HEK293 (cell line): ENCODE data around the gene ACOT8.

Experiments
- EGR2 ChIP-seq: fragments of 450-650 bp; formaldehyde crosslinking; IDR thresholded peaks from 2 replicates; pipeline ENCODE4 v1.5.1; 2016; ENCODE audit warnings: low read depth, missing biosample characterization, missing genetic modification characterization
- GLIS1 ChIP-seq: fragments of 450-650 bp; formaldehyde crosslinking; IDR thresholded peaks from 2 replicates; pipeline ENCODE4 v1.5.1; 2016; ENCODE audit warnings: missing biosample characterization, missing genetic modification characterization
- GLIS2 ChIP-seq: fragments of 450-650 bp; formaldehyde crosslinking; IDR thresholded peaks from 2 replicates; pipeline ENCODE4 v1.5.1; 2016; ENCODE audit warnings: missing biosample characterization, missing genetic modification characterization
- HOXC10 ChIP-seq: sonication (generic); formaldehyde crosslinking; IDR thresholded peaks from 2 replicates; pipeline ENCODE4 v1.8.1; 2023; ENCODE audit warnings: mild to moderate bottlenecking, missing genetic modification reagents
- KLF1 ChIP-seq: fragments of 450-650 bp; formaldehyde crosslinking; IDR thresholded peaks from 2 replicates; pipeline ENCODE4 v1.5.1; 2016; ENCODE audit warnings: missing biosample characterization, missing genetic modification characterization
- MEIS1 ChIP-seq: sonication (generic); formaldehyde crosslinking; IDR thresholded peaks from 2 replicates; pipeline ENCODE4 v1.8.1; 2022; ENCODE audit warnings: missing genetic modification reagents, mild to moderate bottlenecking, borderline replicate concordance
- SP2 ChIP-seq: fragments of 450-650 bp; formaldehyde crosslinking; IDR thresholded peaks from 2 replicates; pipeline ENCODE4 v1.5.1; 2016; ENCODE audit warnings: missing biosample characterization, missing genetic modification characterization
- ZBTB17 ChIP-seq: fragments of 450-650 bp; formaldehyde crosslinking; IDR thresholded peaks from 2 replicates; pipeline ENCODE4 v1.5.1; 2016; ENCODE audit warnings: missing biosample characterization, missing genetic modification characterization
- ZBTB21 ChIP-seq: fragments of 450-650 bp; formaldehyde crosslinking; IDR thresholded peaks from 2 replicates; pipeline ENCODE4 v1.5.1; 2017; ENCODE audit warnings: missing biosample characterization, missing genetic modification characterization
- ZBTB26 ChIP-seq: fragments of 450-650 bp; formaldehyde crosslinking; optimal IDR thresholded peaks from 2 replicates; pipeline ENCODE3; 2016; ENCODE audit warnings: missing biosample characterization, mild to moderate bottlenecking, missing genetic modification characterization
- ZBTB8A ChIP-seq: fragments of 450-650 bp; formaldehyde crosslinking; IDR thresholded peaks from 2 replicates; pipeline ENCODE4 v1.5.1; 2016; ENCODE audit warnings: missing biosample characterization, missing genetic modification characterization
- ZNF19 ChIP-seq: fragments of 450-650 bp; formaldehyde crosslinking; IDR thresholded peaks from 2 replicates; pipeline ENCODE4; 2016; ENCODE audit warnings: missing biosample characterization, missing genetic modification characterization, low read depth
- ZNF202 ChIP-seq: fragments of 450-650 bp; formaldehyde crosslinking; IDR thresholded peaks from 2 replicates; pipeline ENCODE4 v1.5.1; 2016; ENCODE audit warnings: missing biosample characterization, missing genetic modification characterization, borderline replicate concordance
- ZNF214 ChIP-seq: fragments of 450-650 bp; formaldehyde crosslinking; IDR thresholded peaks from 2 replicates; pipeline ENCODE4 v1.5.1; 2017; ENCODE audit warnings: missing biosample characterization, mild to moderate bottlenecking, missing genetic modification characterization, borderline replicate concordance
- ZNF221 ChIP-seq: fragments of 450-650 bp; formaldehyde crosslinking; IDR thresholded peaks from 2 replicates; pipeline ENCODE4 v1.5.1; 2017; ENCODE audit warnings: missing biosample characterization, missing genetic modification characterization, borderline replicate concordance
- ZNF24 ChIP-seq: fragments of 450-650 bp; formaldehyde crosslinking; IDR thresholded peaks from 2 replicates; pipeline ENCODE4 v1.5.1; 2016; ENCODE audit warnings: missing biosample characterization, missing genetic modification characterization
- ZNF350 ChIP-seq: fragments of 450-650 bp; formaldehyde crosslinking; IDR thresholded peaks from 2 replicates; pipeline ENCODE4 v1.5.0; 2017; ENCODE audit warnings: missing biosample characterization, mild to moderate bottlenecking, missing genetic modification characterization
- ZNF37A ChIP-seq: fragments of 450-650 bp; IDR thresholded peaks from 2 replicates; pipeline ENCODE4 v1.5.1; 2018; ENCODE audit warnings: missing biosample characterization, missing genetic modification characterization
- ZNF473 ChIP-seq: fragments of 450-650 bp; formaldehyde crosslinking; IDR thresholded peaks from 2 replicates; pipeline ENCODE4 v1.5.1; 2017; ENCODE audit warnings: missing biosample characterization, missing genetic modification characterization
- ZNF501 ChIP-seq: fragments of 450-650 bp; formaldehyde crosslinking; IDR thresholded peaks from 2 replicates; pipeline ENCODE4 v1.5.1; 2016; ENCODE audit warnings: missing biosample characterization, missing genetic modification characterization
- ZNF510 ChIP-seq: fragments of 450-650 bp; formaldehyde crosslinking; IDR thresholded peaks from 2 replicates; pipeline ENCODE4 v1.5.1; 2018; ENCODE audit warnings: mild to moderate bottlenecking, missing genetic modification characterization, missing biosample characterization; ENCODE audit not compliant: insufficient replicate concordance
- ZNF544 ChIP-seq: fragments of 450-650 bp; formaldehyde crosslinking; IDR thresholded peaks from 2 replicates; pipeline ENCODE4 v1.5.0; 2017; ENCODE audit warnings: missing biosample characterization, missing genetic modification characterization
- ZNF561 ChIP-seq: fragments of 450-650 bp; IDR thresholded peaks from 2 replicates; pipeline ENCODE4 v1.5.1; 2018; ENCODE audit warnings: missing biosample characterization, missing genetic modification characterization, borderline replicate concordance
- ZNF621 ChIP-seq: fragments of 450-650 bp; formaldehyde crosslinking; IDR thresholded peaks from 2 replicates; pipeline ENCODE4 v1.5.1; 2017; ENCODE audit warnings: missing biosample characterization, missing genetic modification characterization
- ZNF623 ChIP-seq: fragments of 450-650 bp; formaldehyde crosslinking; IDR thresholded peaks from 2 replicates; pipeline ENCODE4 v1.5.1; 2016; ENCODE audit warnings: missing biosample characterization, missing genetic modification characterization
- ZNF624 ChIP-seq: fragments of 450-650 bp; formaldehyde crosslinking; IDR thresholded peaks from 2 replicates; pipeline ENCODE4 v1.5.1; 2017; ENCODE audit warnings: missing biosample characterization, missing genetic modification characterization
- ZNF658 ChIP-seq: fragments of 450-650 bp; formaldehyde crosslinking; IDR thresholded peaks from 2 replicates; pipeline ENCODE4; 2016; ENCODE audit warnings: missing biosample characterization, missing genetic modification characterization
- ZNF76 ChIP-seq: fragments of 450-650 bp; formaldehyde crosslinking; IDR thresholded peaks from 2 replicates; pipeline ENCODE4; 2016; ENCODE audit warnings: low read depth, missing biosample characterization, missing genetic modification characterization, borderline replicate concordance
- ZNF791 ChIP-seq: fragments of 450-650 bp; formaldehyde crosslinking; IDR thresholded peaks from 2 replicates; pipeline ENCODE4 v1.5.1; 2016; ENCODE audit warnings: missing biosample characterization, missing genetic modification characterization
- ZNF792 ChIP-seq: fragments of 450-650 bp; formaldehyde crosslinking; IDR thresholded peaks from 2 replicates; pipeline ENCODE4 v1.5.1; 2016; ENCODE audit warnings: missing biosample characterization, missing genetic modification characterization
- ZNF837 ChIP-seq: fragments of 450-650 bp; formaldehyde crosslinking; IDR thresholded peaks from 2 replicates; pipeline ENCODE4 v1.5.1; 2016; ENCODE audit warnings: missing biosample characterization, missing genetic modification characterization
- ZSCAN16 ChIP-seq: fragments of 450-650 bp; formaldehyde crosslinking; IDR thresholded peaks from 2 replicates; pipeline ENCODE4 v1.5.1; 2016; ENCODE audit warnings: missing biosample characterization, missing genetic modification characterization
- TF ChIP-seq, protein P1 (sequence below): fragments of 450-650 bp; formaldehyde crosslinking; IDR thresholded peaks from 2 replicates; pipeline ENCODE4 v1.5.1; 2016; ENCODE audit warnings: missing biosample characterization, missing genetic modification characterization
- TF ChIP-seq, protein P2 (sequence below): fragments of 450-650 bp; formaldehyde crosslinking; IDR thresholded peaks from 2 replicates; pipeline ENCODE4 v1.5.1; 2016; ENCODE audit warnings: missing biosample characterization, missing genetic modification characterization
- TF ChIP-seq, protein P3 (sequence below): fragments of 450-650 bp; formaldehyde crosslinking; IDR thresholded peaks from 2 replicates; pipeline ENCODE4 v1.5.1; 2016; ENCODE audit warnings: missing biosample characterization, missing genetic modification characterization

Gene ACOT8

DNA sequence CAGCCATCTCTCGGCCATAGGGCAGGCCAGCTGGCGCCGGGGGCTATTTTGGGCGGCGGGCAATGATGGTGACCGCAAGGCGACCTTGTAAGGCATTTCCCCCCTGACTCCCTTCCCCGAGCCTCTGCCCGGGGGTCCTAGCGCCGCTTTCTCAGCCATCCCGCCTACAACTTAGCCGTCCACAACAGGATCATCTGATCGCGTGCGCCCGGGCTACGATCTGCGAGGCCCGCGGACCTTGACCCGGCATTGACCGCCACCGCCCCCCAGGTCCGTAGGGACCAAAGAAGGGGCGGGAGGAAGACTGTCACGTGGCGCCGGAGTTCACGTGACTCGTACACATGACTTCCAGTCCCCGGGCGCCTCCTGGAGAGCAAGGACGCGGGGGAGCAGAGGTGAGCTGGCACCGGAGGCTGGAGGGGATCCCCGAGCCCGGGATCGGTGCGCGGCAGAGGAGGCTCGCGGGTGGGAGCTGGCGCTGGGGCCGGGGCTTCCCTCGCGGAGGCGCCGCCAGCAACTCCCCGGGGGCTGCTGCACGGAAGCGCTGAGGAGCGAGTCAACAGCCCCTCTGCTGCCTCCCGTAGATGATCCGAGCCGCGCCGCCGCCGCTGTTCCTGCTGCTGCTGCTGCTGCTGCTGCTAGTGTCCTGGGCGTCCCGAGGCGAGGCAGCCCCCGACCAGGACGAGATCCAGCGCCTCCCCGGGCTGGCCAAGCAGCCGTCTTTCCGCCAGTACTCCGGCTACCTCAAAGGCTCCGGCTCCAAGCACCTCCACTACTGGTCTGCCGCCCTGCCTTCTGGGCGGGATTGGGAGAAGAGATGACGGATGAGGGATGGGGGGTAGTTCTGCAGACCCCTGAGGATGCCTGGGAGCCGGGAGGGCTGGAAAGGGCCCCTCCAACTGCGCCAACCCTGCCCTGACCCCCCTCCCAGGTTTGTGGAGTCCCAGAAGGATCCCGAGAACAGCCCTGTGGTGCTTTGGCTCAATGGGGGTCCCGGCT, 34.1 kb upstream of the ACOT8 start, which contains the start of the genes CTSA and NEURL2 (continued):
- TF ChIP-seq ZNF202 (tag by site-specific recombination) (no peak), GLIS2 (peak; percentile 97), ZBTB17 (tag by site-specific recombination) (peak; percentile 98), ZNF350 (tag by site-specific recombination) (no peak), ZNF214 (tag by site-specific recombination) (no peak), MEIS1 (CRISPR knock-in tag) (no peak), SP2 (tag by site-specific recombination) (peak; percentile 82), ZSCAN16 (tag by site-specific recombination) (no peak), ZNF501 (tag by site-specific recombination) (0 out of 2 replicates have a peak, but pooled peaks have one; percentile 60), HOXC10 (CRISPR knock-in tag) (no peak), ZNF24 (tag by site-specific recombination) (peak; percentile 99), ZNF791 (tag by site-specific recombination) (no peak), EGR2 (tag by site-specific recombination) (peak; percentile 75), ZNF624 (tag by site-specific recombination) (no peak), ZNF544 (no peak), GLIS1 (tag by site-specific recombination) (peak; percentile 99), ZNF658 (no peak), ZNF19 (tag by site-specific recombination) (no peak), ZNF623 (tag by site-specific recombination) (no peak), ZBTB26 (tag by site-specific recombination) (peak; percentile 64), ZNF221 (no peak), ZNF837 (tag by site-specific recombination) (no peak), ZNF792 (tag by site-specific recombination) (no peak), ZNF561 (tag by site-specific recombination) (peak; percentile 91), ZNF473 (tag by site-specific recombination) (no peak), ZNF621 (no peak), ZNF37A (no peak), ZNF510 (no peak), KLF1 (tag by site-specific recombination) (peak; percentile 86), ZNF76 (peak; percentile 69; the same call in 1 of the 2 replicates), ZBTB8A (peak; percentile 68), ZBTB21 (tag by site-specific recombination) (peak; percentile 69)
- TF ChIP-seq, protein P1, sequence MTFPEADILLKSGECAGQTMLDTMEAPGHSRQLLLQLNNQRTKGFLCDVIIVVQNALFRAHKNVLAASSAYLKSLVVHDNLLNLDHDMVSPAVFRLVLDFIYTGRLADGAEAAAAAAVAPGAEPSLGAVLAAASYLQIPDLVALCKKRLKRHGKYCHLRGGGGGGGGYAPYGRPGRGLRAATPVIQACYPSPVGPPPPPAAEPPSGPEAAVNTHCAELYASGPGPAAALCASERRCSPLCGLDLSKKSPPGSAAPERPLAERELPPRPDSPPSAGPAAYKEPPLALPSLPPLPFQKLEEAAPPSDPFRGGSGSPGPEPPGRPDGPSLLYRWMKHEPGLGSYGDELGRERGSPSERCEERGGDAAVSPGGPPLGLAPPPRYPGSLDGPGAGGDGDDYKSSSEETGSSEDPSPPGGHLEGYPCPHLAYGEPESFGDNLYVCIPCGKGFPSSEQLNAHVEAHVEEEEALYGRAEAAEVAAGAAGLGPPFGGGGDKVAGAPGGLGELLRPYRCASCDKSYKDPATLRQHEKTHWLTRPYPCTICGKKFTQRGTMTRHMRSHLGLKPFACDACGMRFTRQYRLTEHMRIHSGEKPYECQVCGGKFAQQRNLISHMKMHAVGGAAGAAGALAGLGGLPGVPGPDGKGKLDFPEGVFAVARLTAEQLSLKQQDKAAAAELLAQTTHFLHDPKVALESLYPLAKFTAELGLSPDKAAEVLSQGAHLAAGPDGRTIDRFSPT (tag by site-specific recombination) = no peak
- TF ChIP-seq, protein P2, sequence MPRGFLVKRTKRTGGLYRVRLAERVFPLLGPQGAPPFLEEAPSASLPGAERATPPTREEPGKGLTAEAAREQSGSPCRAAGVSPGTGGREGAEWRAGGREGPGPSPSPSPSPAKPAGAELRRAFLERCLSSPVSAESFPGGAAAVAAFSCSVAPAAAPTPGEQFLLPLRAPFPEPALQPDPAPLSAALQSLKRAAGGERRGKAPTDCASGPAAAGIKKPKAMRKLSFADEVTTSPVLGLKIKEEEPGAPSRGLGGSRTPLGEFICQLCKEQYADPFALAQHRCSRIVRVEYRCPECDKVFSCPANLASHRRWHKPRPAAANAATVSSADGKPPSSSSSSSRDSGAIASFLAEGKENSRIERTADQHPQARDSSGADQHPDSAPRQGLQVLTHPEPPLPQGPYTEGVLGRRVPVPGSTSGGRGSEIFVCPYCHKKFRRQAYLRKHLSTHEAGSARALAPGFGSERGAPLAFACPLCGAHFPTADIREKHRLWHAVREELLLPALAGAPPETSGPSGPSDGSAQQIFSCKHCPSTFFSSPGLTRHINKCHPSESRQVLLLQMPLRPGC (tag by site-specific recombination) = peak; percentile 89
- TF ChIP-seq, protein P3, sequence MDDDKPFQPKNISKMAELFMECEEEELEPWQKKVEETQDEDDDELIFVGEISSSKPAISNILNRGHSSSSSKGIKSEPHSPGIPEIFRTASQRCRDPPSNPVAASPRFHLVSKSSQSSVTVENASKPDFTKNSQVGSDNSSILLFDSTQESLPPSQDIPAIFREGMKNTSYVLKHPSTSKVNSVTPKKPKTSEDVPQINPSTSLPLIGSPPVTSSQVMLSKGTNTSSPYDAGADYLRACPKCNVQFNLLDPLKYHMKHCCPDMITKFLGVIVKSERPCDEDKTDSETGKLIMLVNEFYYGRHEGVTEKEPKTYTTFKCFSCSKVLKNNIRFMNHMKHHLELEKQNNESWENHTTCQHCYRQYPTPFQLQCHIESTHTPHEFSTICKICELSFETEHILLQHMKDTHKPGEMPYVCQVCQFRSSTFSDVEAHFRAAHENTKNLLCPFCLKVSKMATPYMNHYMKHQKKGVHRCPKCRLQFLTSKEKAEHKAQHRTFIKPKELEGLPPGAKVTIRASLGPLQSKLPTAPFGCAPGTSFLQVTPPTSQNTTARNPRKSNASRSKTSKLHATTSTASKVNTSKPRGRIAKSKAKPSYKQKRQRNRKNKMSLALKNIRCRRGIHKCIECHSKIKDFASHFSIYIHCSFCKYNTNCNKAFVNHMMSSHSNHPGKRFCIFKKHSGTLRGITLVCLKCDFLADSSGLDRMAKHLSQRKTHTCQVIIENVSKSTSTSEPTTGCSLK (tag by site-specific recombination) = no peak
